Measurements from ENCODE around the gene DNM3. TPM values are rescaled to one million over a fixed set of nuclear protein-coding genes. Genes with fewer than 3 reads are reported as not detected.

DNM3 gene
- total RNA-seq, 1 experiment from 2014 or later: 2.7 TPM

DNA sequence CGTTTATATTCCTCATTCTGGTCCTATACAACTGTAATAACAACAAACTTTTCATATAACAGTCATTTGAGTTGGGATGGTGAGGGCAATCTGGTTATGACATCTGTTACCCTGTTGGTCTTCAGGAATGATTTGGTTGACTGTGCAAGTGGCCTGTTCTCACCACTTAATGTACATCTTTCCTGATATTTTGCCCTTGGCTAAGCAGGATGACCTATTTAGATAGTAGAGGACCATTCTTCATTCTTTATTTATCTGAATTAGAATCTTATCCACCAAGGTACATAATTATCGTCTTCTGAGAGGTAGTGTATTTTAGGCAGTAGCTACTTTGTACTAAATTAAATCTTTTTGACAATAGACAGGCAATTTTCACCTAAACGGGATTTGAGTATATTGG lies 154.3 kb downstream of the DNM3 start:
- no peak overlapping the region for H2AFZ ChIP-seq (ENCODE audit: low read length)
- H3K27me3 ChIP-seq (ENCODE audit: insufficient read depth, low read length): no peaks in the 10 kb centered on the region
- no peak overlapping the region for H3T11ph ChIP-seq (ENCODE audit: low read length)
- no peak for DNase-seq
- H3K9ac ChIP-seq (ENCODE audit: extremely low read depth, insufficient read length, low read length): no peak overlapping the region
- TF ChIP-seq, protein P1, sequence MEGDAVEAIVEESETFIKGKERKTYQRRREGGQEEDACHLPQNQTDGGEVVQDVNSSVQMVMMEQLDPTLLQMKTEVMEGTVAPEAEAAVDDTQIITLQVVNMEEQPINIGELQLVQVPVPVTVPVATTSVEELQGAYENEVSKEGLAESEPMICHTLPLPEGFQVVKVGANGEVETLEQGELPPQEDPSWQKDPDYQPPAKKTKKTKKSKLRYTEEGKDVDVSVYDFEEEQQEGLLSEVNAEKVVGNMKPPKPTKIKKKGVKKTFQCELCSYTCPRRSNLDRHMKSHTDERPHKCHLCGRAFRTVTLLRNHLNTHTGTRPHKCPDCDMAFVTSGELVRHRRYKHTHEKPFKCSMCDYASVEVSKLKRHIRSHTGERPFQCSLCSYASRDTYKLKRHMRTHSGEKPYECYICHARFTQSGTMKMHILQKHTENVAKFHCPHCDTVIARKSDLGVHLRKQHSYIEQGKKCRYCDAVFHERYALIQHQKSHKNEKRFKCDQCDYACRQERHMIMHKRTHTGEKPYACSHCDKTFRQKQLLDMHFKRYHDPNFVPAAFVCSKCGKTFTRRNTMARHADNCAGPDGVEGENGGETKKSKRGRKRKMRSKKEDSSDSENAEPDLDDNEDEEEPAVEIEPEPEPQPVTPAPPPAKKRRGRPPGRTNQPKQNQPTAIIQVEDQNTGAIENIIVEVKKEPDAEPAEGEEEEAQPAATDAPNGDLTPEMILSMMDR (conservative IDR thresholded peaks at IDR 0.05): no peak
- no peak overlapping the region for H3K4me3 Mint-ChIP-seq
- H4K20me1 ChIP-seq (ENCODE audit: control insufficient read depth, insufficient read depth, insufficient read length): no peaks in the 10 kb centered on the region
- no peaks in the 10 kb centered on the region for H3K27me3 Mint-ChIP-seq (ENCODE audit: low read depth)
- H4K8ac ChIP-seq (replicated peaks; ENCODE audit: insufficient read length, low read depth, low read length): no peak overlapping the region
- H3K27ac ChIP-seq (ENCODE audit: insufficient read length, low read depth, low read length): no peak overlapping the region
- H3K27ac Mint-ChIP-seq: no peak overlapping the region
- no peaks in the 10 kb centered on the region for H3K9me3 ChIP-seq (ENCODE audit: control insufficient read depth, low read depth, low read length)
- no peak overlapping the region for H2BK15ac ChIP-seq (ENCODE audit: low read depth, low read length)
- no peak overlapping the region for H2BK12ac ChIP-seq (ENCODE audit: insufficient read length, low read depth, low read length)
- H3K14ac ChIP-seq (ENCODE audit: insufficient read depth, low read length): no peak overlapping the region
- no peak overlapping the region for H2BK5ac ChIP-seq (ENCODE audit: insufficient read length, low read length)
- H3K23ac ChIP-seq (ENCODE audit: insufficient read length, low read depth, low read length): no peak overlapping the region
- no peak overlapping the region for H3K56ac ChIP-seq (ENCODE audit: insufficient read length, low read depth, low read length)
- no peaks in the 10 kb centered on the region for H3K79me1 ChIP-seq (ENCODE audit: insufficient read depth, low read depth, low read length, poor library complexity, severe bottlenecking)
- no peak overlapping the region for H3K18ac ChIP-seq (ENCODE audit: insufficient read length, low read depth, low read length)
- H3K4me2 ChIP-seq (ENCODE audit: insufficient read depth, insufficient read length, low read length): no peak overlapping the region
- H3K4me1 ChIP-seq (ENCODE audit: insufficient read depth, low read length): no peaks in the 10 kb centered on the region
- peaks cover 3 to 9% of the 10 kb centered on the region in 2 experiments; a peak in 3 of 4 replicates for H3K4me1 Mint-ChIP-seq
- H3K79me2 ChIP-seq (ENCODE audit: insufficient read depth, low read length): no peaks in the 10 kb centered on the region
- no peak overlapping the region for H3K4ac ChIP-seq (ENCODE audit: low read depth, low read length)
- no peaks in the 10 kb centered on the region for H3K23me2 ChIP-seq (ENCODE audit: insufficient read length, low read depth, low read length, poor library complexity, severe bottlenecking)
- no peak overlapping the region for H2AK5ac ChIP-seq (ENCODE audit: insufficient read length, low read length)
- WGBS (ENCODE audit: extremely low coverage, insufficient read length, low lambda C conversion rate): no CpG with 5 or more reads among the region's 3 CpGs
- no peak overlapping the region for H4K5ac ChIP-seq (ENCODE audit: insufficient read length, low read depth, low read length)
- H3K9me3 Mint-ChIP-seq: no peaks in the 10 kb centered on the region
- no peak overlapping the region for H4K91ac ChIP-seq (ENCODE audit: insufficient read length, low read depth, low read length)
- no peak overlapping the region for H2BK20ac ChIP-seq (ENCODE audit: low read depth, low read length, poor library complexity, severe bottlenecking)
- H2BK120ac ChIP-seq (ENCODE audit: low read depth, low read length, poor library complexity, severe bottlenecking): no peak overlapping the region
- no peaks in the 10 kb centered on the region for H3K36me3 Mint-ChIP-seq (ENCODE audit: insufficient read depth in 1 of 3, low read depth in 3 of 3)
